Measurements from ENCODE around the gene KIF6. TPM values are rescaled to one million over a fixed set of nuclear protein-coding genes. Genes with fewer than 3 reads are reported as not detected.

The KIF6 gene
- total RNA-seq, 4 donors from 2014 or later: 0.83 to 2.6 (median 1.1) TPM

DNA sequence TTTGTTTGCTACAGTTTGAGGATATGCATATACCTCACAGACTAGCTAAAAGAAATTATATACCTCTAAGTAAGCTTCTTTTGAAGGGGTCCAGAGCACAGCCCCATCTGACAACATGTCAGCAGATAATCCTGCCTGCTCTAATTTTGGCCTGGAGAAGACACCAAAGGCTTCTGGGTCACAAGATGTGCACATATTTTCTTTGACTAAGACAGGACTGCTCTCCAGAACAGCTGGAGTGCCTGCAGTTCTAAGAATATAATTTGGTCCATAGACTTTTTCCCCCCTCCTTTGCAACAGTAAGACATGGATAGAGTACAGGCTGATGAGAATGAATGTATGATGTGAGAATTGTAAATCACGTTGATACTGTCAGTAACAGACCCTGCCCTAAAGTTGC lies 294.8 kb downstream of the KIF6 start:
- H3K27ac ChIP-seq (replicated peaks in 1 of 4): peak overlapping the region; percentile 32 to 57 (median 54)
- 67% methylated on average over 1 of the region's 1 CpG for WGBS
- no peaks in the 10 kb centered on the region for H3K9me3 ChIP-seq
- no peaks in the 10 kb centered on the region for H3K27me3 ChIP-seq
- intact Hi-C loops (cut with DNase I): no loop called here
- TF ChIP-seq POLR2A (IDR thresholded peaks at IDR 0.05; ENCODE audit: low read depth) (no peak), EP300 (IDR thresholded peaks at IDR 0.05) (no peak), CTCF (IDR thresholded peaks at IDR 0.05) (no peak), POLR2AphosphoS5 (IDR thresholded peaks at IDR 0.05) (no peak)
- no peaks in the 10 kb centered on the region for H3K36me3 ChIP-seq
- H3K4me3 ChIP-seq: no peak overlapping the region
- DNase-seq (ENCODE audit: extremely low spot score): peak; percentile 79
- peaks cover 4 to 37% (median 30%) of the 10 kb centered on the region in 4 donors for H3K4me1 ChIP-seq

GRCh38 chr6:39428816-39429215 lies 296.4 kb downstream of the KIF6 start:
- intact Hi-C loops (cut with DNase I): no loop called here
- DNase-seq (ENCODE audit: extremely low spot score): peak; percentile 78
- WGBS: 89% methylated on average over 7 of the region's 7 CpGs
- H3K36me3 ChIP-seq: no peaks in the 10 kb centered on the region
- H3K9me3 ChIP-seq: no peaks in the 10 kb centered on the region
- peaks cover 4 to 47% (median 38%) of the 10 kb centered on the region in 4 donors for H3K4me1 ChIP-seq
- no peak overlapping the region for H3K27ac ChIP-seq (replicated peaks in 1 of 4)
- TF ChIP-seq EP300 (IDR thresholded peaks at IDR 0.05) (no peak), POLR2AphosphoS5 (IDR thresholded peaks at IDR 0.05) (no peak), CTCF (IDR thresholded peaks at IDR 0.05) (no peak), POLR2A (IDR thresholded peaks at IDR 0.05; ENCODE audit: low read depth) (no peak)
- H3K27me3 ChIP-seq: no peaks in the 10 kb centered on the region
- H3K4me3 ChIP-seq: no peak overlapping the region

DNA sequence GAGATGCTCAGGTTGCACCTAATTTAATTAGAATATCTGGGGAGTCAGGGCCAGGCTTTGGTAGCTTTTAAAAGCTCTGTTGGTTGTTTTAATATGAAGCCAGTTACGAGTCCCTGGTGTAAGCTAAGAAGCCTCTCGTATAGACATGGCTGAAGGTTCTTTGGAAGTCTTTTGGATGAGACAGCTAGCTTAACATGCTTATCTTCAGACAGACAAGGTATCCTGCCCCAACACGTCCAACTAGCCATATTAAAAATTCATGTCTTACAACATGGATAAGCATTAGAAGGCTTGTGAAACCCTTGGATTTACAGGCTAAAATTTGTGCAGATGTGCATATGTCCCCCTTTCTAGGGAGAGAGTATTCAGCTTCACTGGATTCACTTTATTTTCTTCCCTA lies 297.1 kb downstream of the KIF6 start:
- 91% methylated on average over 3 of the region's 3 CpGs for WGBS
- H3K36me3 ChIP-seq: no peaks in the 10 kb centered on the region
- no peak for TF ChIP-seq CTCF (IDR thresholded peaks at IDR 0.05)
- TF ChIP-seq POLR2AphosphoS5 (IDR thresholded peaks at IDR 0.05): no peak
- no peak for TF ChIP-seq POLR2A (IDR thresholded peaks at IDR 0.05; ENCODE audit: low read depth)
- TF ChIP-seq EP300 (IDR thresholded peaks at IDR 0.05): no peak
- DNase-seq (ENCODE audit: extremely low spot score): peak; percentile 50
- intact Hi-C loops (cut with DNase I): no loop called here
- no peaks in the 10 kb centered on the region for H3K27me3 ChIP-seq
- H3K27ac ChIP-seq (replicated peaks in 1 of 4): no peak overlapping the region
- H3K4me1 ChIP-seq: peaks cover 4 to 52% (median 39%) of the 10 kb centered on the region in 4 donors
- H3K4me3 ChIP-seq: no peak overlapping the region
- no peaks in the 10 kb centered on the region for H3K9me3 ChIP-seq

- Histone ChIP-seq H3K36me3 (no peaks in the 10 kb centered on the region), H3K4me3 (peak overlapping the region in 1 of 4 donors; percentile 8), H3K9me3 (no peaks in the 10 kb centered on the region), H3K27me3 (no peaks in the 10 kb centered on the region), H3K4me1 (peaks cover 15 to 64% (median 53%) of the 10 kb centered on the region in 4 donors), H3K27ac (replicated peaks in 1 of 4) (peak overlapping the region; percentile 58 to 74 (median 72))
- WGBS: 26% methylated on average over 2 of the region's 2 CpGs
- TF ChIP-seq EP300 (IDR thresholded peaks at IDR 0.05): no peak
- no peak for TF ChIP-seq CTCF (IDR thresholded peaks at IDR 0.05)
- peak; percentile 58 to 81 for TF ChIP-seq POLR2AphosphoS5 (IDR thresholded peaks at IDR 0.05)
- intact Hi-C loops (cut with DNase I): no loop called here
- peak; percentile 70 for DNase-seq (ENCODE audit: extremely low spot score)
These were observed 299.1 kb downstream of the KIF6 start for GRCh38 chr6:39426073-39426456.

Data from esophagus muscularis mucosa (tissue), 4 donors.